22Rv1 (cell line): ENCODE data around the gene NNMT.

ENCODE experiments used
- H3K27ac ChIP-seq: fragments of 450-650 bp; 2 replicates; pipeline ENCODE4 v1.5.1; 2017
- ZFX ChIP-seq: fragments of 450-650 bp; IDR thresholded peaks from 2 replicates; pipeline ENCODE4 v1.6.1; 2017; ENCODE audit warnings: antibody characterized with exemption, borderline replicate concordance
- TF ChIP-seq, protein P1 (sequence below): fragments of 450-650 bp; IDR thresholded peaks from 2 replicates; pipeline ENCODE4 v1.5.1; 2017; ENCODE audit warnings: mild to moderate bottlenecking

Gene NNMT

DNA sequence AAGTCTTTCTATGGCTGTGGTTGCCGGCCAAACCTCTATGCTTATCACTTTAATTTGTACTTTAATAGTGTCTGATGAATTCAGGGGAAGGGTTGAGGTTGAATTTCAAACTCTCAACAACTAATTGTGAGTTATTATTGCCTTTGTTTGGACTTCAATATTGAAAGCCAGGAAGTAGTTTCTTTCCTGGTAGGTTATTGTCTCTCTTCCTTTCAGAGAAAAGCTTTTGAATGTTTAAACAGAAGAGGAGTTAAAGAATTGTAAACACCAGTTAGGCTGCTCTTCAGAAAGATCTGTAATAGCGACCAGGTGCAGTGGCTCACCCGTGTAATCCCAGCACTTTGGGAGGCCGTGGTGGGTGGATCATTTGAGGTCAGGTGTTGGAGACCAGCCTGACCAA is 22.2 kb downstream of the NNMT start:
- TF ChIP-seq ZFX: no peak
- TF ChIP-seq, protein P1, sequence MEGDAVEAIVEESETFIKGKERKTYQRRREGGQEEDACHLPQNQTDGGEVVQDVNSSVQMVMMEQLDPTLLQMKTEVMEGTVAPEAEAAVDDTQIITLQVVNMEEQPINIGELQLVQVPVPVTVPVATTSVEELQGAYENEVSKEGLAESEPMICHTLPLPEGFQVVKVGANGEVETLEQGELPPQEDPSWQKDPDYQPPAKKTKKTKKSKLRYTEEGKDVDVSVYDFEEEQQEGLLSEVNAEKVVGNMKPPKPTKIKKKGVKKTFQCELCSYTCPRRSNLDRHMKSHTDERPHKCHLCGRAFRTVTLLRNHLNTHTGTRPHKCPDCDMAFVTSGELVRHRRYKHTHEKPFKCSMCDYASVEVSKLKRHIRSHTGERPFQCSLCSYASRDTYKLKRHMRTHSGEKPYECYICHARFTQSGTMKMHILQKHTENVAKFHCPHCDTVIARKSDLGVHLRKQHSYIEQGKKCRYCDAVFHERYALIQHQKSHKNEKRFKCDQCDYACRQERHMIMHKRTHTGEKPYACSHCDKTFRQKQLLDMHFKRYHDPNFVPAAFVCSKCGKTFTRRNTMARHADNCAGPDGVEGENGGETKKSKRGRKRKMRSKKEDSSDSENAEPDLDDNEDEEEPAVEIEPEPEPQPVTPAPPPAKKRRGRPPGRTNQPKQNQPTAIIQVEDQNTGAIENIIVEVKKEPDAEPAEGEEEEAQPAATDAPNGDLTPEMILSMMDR: no peak
- H3K27ac ChIP-seq: no peak overlapping the region

DNA sequence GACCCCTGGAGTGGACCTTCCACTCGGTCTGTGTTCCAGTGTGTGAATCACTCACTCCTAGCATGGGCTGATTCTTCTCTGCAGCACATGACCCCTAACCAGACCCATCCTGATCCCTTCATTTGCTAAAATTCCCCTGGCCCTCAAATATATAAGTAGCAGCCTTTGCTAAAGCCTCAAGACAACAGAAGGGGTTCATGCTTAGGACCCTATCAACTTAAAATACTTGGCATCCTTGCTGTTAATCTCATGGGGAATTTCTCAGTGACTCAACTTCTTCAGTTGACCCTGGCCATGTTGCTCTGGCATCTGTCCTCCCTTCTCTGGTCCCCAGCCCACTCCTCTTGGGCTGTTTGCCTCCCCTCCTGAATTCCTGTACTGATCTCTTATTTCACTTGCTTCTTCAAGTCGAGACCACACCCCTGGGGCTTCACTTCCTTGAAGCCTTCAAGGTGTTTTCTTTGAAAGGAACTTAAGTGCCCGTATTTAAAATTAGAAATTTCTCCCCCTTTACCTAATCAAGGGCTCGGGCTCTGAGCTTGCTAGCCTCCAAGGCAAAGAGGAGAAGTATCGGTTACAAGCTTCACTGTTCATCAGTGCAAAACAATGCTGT is 23.6 kb downstream of the NNMT start:
- TF ChIP-seq, protein P1: no peak
- no peak for TF ChIP-seq ZFX
- no peak overlapping the region for H3K27ac ChIP-seq

DNA sequence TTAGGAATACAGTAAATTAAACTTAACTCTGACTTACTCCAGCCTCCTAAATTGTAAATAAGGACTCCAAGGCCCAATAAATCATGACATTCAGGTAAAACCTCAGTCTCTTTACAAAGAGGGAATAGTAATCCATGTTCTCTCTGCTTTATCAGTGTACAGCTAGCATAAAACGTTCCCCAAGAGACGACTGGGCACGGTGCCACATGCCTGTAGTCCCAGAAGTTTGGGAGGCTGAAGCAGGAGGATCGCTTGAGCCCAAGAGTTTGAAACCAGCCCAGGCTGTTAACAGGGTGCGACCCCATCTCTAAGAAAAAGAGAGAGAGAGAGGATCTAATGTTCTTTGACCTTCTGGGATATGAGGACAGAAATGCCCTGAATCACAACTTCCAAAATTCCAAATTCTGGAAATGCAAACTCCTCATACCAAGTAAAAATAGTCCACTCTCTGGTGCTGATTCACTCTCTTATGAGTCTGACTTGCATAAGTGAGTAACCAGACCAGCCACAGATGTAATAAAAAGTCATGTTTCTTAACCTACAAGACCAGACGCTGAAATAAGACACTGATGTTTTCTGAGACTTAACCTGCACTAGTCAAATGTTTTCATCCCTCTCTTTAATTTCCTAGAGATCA is 25.5 kb downstream of the NNMT start:
- TF ChIP-seq, protein P1: no peak
- TF ChIP-seq ZFX: no peak
- H3K27ac ChIP-seq: no peak overlapping the region

DNA sequence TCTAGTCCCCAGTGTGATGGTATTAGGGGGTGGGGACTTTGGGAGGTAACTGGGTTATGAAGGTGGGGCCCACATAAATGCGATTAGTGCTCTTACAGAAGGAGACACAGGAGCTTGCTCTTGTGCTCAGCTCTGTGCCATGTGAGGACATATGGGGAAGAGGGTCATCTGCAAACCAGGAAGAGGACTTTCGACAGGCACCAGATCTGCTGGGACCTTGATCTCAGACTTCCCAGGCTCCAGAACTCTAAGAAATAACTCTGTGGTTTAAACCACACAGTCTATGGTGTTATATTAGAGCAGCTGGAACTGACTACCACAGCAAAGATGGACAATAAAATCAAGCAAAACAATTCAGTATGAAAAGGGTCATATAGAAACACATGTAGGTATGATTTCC is 26.7 kb downstream of the NNMT start:
- H3K27ac ChIP-seq: no peak overlapping the region
- no peak for TF ChIP-seq ZFX
- TF ChIP-seq, protein P1: no peak

DNA sequence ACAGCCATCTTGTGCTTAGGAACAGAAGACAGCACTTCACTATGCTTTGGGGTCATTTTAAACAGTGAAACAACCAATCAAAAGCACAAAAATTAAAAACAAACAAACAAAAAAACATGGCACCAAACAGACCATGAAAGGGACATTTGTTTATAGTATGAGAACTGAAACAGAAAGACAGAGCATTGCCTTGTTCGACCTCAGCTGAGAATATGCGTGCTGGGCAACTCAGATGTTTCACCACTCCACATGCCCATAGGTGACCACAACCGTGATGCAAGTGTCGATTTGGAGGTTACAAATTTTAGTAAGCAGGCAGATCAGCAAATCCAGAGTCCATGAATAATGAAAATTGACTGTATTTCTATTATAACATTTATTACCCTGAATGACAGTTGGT is 30.0 kb downstream of the NNMT start:
- TF ChIP-seq, protein P1: no peak
- TF ChIP-seq ZFX: no peak
- no peak overlapping the region for H3K27ac ChIP-seq

DNA sequence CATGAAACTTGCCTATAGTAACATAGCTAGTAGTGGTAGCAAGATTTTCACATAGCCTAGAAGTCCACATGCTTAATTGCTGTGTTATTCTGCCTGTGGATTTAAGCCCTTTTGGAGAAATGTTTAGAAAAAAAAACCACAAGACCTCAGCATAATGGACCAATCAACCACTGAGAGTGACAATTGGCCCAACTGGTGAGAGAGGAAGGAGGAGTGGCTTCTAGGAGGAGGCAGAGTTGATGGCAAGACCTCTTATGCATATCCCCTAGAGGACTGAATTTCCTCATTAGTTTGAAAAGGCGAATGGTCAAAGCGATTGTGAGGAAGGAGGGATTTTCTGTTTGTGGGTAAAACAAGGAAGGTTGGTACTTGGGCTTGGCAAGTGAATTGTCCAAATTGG is 30.6 kb downstream of the NNMT start:
- H3K27ac ChIP-seq: no peak overlapping the region
- TF ChIP-seq, protein P1: no peak
- TF ChIP-seq ZFX: no peak

DNA sequence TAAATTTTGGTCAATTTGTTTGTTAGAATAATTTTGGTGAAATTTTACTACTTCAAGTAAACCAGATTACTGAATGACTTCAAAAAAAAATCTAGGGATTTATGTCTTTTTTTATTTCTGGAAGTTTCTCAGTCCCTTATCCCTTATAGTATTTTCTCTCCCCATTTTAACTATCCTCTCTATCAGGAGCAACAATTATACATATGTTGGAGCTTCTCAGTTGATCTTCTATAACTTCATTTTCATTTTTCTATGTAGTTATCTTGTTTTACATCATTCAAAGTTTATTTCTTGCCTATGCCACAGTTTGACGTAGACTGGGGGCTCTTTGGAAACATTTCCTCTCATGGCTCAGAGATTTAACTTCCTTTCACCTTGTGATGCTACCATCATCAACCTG is 34.2 kb downstream of the NNMT start:
- H3K27ac ChIP-seq: no peak overlapping the region
- no peak for TF ChIP-seq ZFX
- TF ChIP-seq, protein P1: no peak
